Coronary artery (tissue), 2 donors: ENCODE results near the gene ACO2.

Source experiments
- DNase-seq: peaks from one replicate; pipeline ENCODE4 v3.0.0-alpha.2; 2017; ENCODE audit warnings: low spot score
- H3K27ac ChIP-seq, 2 donors: fragments of 200-600 bp; sonication (generic); one replicate each; pipeline ENCODE4 v1.5.1; 2016 to 2019
- H3K4me3 ChIP-seq: fragments of 200-600 bp; sonication (generic); 2 replicates; pipeline ENCODE4 v1.5.1; 2016; ENCODE audit warnings: mild to moderate bottlenecking, moderate library complexity
- CTCF ChIP-seq: fragments of 200-600 bp; sonication (generic); IDR thresholded peaks from one replicate; pipeline ENCODE4 v1.5.1; 2019; ENCODE audit warnings: antibody characterized with exemption

Gene ACO2

GRCh38 chr22:41505511-41506220 is 36.7 kb downstream of the ACO2 start:
- TF ChIP-seq CTCF = no peak
- Histone ChIP-seq H3K4me3 (no peak overlapping the region), H3K27ac (peak overlapping the region in 1 of 2 donors; percentile 12)
- DNase-seq = no peak

DNA sequence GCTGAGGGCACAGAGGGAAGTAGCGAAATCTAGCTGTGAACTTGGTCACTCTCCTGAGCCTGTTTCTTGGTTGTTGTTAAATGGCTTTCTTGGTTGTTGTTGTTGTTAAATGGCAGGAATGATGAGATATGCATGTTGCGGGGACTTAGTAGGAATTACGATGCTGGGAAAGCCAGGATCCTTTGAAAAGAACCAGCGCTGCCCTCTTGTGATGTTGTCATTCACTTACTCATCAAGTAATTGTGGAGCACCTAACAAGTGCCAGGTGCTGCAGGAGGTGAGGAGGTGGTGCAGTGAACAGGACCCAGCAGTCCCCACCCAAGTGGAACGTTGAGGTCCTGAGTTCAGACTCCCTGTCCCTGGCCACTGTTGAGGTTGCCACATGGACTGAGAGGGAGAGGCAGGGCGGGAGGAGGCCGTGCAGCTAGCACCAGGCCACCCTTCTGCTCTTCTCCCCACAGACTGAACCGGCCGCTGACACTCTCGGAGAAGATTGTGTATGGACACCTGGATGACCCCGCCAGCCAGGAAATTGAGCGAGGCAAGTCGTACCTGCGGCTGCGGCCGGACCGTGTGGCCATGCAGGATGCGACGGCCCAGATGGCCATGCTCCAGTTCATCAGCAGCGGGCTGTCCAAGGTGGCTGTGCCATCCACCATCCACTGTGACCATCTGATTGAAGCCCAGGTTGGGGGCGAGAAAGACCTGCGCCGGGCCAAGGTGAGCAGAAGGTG is 38.6 kb downstream of the ACO2 start:
- peak overlapping the region in 1 of 2 donors; percentile 0 for H3K27ac ChIP-seq
- no peak for DNase-seq
- no peak overlapping the region for H3K4me3 ChIP-seq
- TF ChIP-seq CTCF = no peak

- no peak overlapping the region for H3K4me3 ChIP-seq
These were observed 39.9 kb downstream of the ACO2 start for GRCh38 chr22:41508770-41509170.

GRCh38 chr22:41511521-41511968 is 42.6 kb downstream of the ACO2 start:
- no peak overlapping the region for H3K4me3 ChIP-seq
- no peak for TF ChIP-seq CTCF
- H3K27ac ChIP-seq = peak overlapping the region; percentile 64 to 71
- no peak for DNase-seq

More at GRCh38 chr22:41508770-41509170, 39.9 kb downstream of the ACO2 start:
- no peak for DNase-seq
- peak overlapping the region; percentile 5 to 55 for H3K27ac ChIP-seq
- TF ChIP-seq CTCF = no peak

- DNase-seq = no peak
These were observed 43.7 kb downstream of the ACO2 start for GRCh38 chr22:41512421-41513194.

DNA sequence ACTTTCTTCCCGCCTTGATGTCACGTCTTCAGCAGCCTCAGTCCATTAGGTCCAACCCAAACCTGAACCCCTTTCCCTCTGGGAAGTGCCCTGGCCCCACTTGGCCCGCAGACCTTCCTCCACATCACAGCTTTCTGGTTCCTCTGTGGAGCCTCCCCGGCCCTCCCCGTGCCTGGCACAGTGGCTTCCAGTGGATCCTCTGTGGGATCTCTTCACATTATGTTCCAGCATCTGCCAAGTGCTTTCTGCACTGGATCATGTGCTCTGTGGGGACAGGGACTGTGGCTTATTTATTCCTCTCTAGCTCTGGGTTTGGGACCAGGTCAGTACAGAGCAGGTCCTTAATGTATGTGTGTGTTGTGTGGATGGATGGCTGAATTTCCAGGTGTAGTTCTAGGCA is 44.5 kb downstream of the ACO2 start:
- Histone ChIP-seq H3K4me3 (no peak overlapping the region), H3K27ac (peak overlapping the region in 1 of 2 donors; percentile 71)
- DNase-seq = no peak
- no peak for TF ChIP-seq CTCF

More at GRCh38 chr22:41512421-41513194, 43.7 kb downstream of the ACO2 start:
- no peak for TF ChIP-seq CTCF
- Histone ChIP-seq H3K4me3 (no peak overlapping the region), H3K27ac (peak overlapping the region; percentile 64 to 71)
